Activated CD4-positive, alpha-beta T cell treated with anti-CD3 and anti-CD28 coated beads, Interleukin-2, amount 50 U/mL, for 16 hours (primary cell): ENCODE data around the gene STAP2.

Experiments
- DNase-seq: peaks from one replicate; pipeline ENCODE4 v3.0.0-alpha.2; 2020

STAP2 gene

DNA sequence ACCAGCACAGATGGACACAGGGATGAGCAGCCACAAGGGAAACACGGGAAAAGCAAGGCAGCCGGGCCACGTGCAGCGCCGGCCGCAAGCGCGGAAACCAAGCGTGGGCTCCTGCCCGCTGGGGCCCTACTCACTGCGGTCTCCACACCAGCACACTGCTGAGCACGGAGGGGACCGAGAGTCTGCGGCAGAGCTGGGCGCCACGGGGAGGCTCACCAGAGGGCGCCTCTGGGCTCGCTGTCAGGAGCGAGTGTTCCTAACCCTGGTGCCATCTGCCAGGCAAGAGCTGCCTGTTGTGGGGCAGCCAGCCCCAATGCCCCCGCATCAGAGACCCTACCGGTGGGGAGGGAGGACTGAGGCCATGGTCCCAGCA is 31.2 kb upstream of the STAP2 start:
- DNase-seq, result peak; percentile 76

DNA sequence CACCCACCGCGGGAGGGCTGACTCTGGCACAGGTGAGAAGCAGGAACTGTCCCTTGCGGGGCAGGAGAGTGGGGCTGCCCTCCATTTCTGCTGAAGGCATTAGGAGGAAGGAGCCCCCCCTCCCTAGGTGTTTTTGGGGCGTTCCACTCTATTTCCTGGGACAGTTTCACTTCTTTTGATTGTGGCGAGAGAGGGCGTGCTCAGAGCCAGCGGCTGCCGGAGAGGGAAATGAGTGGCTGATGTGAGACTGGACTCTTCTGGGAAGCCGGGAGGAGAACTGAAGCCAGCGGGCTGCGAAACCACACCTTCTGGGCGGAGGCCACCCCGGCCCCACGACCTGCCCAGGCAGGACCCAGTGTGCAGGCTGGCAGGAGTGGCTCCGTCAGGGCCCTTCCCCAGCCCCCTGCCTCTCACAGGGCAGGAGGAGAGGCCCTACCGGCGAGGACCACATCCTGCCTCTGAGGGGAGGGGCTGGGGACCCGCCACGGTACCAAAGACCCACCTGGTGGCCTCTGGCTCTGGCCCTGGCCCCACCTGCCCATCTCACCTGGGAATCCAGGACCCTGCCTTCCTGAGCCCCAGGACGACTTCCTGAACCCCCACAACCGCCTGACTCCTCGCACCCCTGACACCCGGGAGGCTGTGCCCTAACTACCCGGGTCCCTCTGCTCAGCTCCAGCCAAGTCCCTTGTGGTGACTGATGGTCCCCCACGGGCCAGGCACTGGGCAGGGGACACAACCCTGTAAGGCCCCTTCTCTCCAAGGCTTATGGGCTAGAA is 30.7 kb upstream of the STAP2 start:
- DNase-seq, result peak; percentile 91

DNA sequence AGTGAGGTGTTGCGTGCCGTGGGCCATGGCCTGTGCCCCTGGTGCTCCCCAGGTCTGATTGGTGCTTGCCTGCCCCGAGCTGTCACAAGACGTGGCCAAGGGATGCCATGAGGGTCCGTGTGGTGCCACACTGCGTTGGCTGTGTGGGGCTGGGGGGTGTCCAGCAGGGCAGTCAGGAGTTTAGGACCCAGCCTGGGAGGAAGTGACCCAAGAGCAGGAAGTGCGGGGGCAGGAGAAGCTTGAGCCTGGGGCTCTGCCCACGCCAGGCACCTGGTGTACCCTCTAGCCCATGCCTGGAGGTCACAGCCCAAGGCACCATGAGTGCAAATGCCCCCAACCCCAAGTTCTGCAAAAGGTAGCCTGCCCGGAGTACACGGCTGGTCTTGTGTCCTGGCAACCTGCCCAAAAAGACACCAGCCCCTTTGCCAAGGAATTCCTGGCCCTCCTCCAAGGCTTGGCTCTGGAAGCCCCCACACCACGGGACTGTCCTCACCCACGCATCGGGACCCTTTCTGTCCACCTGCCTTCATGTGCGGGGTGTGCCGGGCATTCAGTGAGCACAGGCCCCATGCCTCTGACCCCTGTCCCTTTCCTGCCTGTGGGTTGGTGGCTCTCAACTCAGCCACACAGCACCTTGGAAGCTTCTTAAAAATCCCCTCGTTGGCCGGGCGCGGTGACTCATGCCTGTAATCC is 29.6 kb upstream of the STAP2 start:
- DNase-seq, result peak; percentile 24

DNA sequence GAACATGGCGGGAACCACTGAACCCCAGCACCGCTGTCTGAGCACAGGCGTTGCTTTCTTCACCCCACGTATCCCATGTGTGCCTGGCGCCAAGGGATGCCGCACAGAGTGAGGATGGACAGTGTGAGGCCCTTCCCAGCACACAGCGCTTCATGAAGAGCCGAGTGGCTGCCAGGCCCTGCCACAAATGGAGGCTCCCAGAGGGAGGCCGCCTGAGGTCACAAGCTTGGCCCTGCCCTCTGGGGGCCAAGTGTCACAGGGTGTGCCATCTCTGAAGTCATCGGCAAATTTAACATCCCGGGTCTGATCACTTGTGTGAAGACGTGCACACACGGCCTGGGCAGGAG is 29.1 kb upstream of the STAP2 start:
- no peak for DNase-seq

DNA sequence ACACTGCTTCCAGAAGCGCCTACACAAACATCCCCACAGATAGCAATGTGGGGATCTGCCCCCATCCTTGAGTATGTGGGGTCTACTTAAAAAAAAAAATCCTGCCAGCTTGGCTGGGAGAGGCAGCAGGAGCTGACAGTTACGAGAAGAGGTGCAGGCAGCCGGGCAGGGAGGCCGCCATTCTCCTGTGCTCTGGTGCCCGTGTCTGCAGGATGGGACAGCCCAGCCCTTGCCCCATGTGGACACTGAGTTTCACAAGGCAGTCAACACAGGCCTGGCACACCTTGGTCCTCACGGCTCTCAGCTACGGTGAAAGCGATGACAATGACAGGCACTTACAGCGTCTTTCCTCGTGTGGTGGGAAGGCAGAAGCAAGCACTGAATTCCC is 28.7 kb upstream of the STAP2 start:
- no peak for DNase-seq

DNA sequence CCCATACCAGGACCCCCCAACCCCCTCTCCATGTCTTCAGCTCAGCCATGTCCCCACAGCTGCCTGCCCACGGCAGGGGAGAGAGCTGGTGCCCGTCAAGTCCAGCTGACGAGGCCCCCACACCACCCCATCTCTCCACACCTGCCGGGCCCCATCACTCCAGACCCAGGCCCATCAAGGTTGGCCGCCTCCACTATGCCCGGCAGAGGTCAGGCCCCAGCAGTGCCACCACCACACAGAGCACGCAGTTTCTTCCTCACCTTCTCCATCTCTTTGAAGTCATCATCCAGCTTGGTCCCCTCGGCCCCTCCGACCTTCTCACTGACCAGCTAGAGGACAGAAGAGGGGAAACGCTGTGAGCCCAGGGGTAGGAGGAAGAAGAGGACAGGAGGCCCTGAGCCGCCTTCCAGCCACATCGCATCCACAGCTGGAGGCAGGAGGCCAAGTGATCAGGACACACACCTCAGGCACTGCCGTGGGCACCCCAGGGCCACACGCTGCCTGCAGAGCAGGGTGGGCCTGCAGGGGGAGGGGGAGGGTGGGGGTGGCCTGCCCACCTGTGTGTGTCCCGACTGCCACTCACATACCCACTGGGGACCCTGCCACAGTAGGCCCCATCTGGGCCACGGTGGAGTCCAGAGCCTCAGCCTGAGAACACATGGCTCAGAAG is 28.2 kb upstream of the STAP2 start:
- no peak for DNase-seq

DNA sequence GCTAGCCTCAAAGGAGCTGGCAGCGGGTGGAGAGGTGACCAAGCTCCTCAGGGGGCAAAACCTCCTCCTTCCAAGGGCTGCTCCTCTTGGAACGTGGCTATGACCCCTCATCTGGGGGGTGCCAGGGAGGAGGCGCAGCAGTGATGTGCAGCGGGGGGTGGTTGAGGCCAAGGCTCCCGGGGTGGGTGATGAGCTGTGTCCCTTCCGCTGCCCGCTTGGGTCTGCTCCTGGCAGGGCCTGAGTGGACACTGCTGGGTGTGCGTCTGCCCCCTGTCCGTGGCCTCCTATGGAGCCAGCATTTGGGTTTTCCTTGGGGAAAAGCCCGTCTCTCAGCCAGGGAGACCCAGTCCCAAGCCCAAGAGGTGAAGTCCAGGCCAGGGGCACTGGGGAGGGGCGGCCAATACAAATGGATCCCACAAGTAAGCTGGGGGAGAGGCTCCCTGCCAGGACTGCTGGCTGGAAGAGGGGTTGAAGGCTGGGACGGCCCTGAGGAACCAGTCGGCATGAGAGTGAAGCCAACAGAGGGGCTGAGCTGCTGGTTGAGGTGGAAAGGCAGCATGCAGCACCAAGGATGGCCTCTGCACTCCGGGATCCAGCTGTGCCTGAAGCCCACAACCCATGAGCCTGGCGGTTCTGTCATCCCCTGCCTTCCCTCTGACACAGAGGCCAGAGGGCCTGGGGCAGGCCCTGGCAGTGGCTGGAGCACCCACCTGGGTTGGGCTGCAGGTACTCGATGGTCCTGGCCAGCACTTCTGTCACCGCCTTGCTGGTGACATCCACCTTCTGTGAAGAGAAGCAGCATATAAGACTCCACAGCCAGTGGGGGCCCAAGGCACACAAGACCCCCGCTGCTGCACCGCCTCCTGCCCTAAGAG is 27.4 kb upstream of the STAP2 start:
- no peak for DNase-seq

DNA sequence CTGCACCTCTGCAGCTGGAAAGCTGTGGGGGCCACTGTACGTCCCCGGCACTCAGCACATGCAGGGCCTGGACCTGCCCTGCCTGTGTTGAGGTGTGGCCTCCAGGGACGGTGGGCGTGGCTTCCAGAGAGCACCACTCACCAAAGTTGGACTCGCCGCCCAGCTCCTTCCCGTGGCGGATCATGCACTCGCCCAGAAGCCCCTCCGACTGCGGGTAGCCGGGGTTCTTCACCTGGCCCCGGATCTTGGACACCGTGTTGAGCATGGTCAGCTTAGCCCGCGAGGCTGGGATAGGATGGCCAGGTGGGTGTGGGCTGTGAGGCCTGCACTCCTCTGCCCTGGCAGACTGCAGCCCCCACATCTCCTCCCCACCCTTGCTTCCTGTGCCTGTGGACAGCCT is 26.7 kb upstream of the STAP2 start:
- DNase-seq, result no peak

DNA sequence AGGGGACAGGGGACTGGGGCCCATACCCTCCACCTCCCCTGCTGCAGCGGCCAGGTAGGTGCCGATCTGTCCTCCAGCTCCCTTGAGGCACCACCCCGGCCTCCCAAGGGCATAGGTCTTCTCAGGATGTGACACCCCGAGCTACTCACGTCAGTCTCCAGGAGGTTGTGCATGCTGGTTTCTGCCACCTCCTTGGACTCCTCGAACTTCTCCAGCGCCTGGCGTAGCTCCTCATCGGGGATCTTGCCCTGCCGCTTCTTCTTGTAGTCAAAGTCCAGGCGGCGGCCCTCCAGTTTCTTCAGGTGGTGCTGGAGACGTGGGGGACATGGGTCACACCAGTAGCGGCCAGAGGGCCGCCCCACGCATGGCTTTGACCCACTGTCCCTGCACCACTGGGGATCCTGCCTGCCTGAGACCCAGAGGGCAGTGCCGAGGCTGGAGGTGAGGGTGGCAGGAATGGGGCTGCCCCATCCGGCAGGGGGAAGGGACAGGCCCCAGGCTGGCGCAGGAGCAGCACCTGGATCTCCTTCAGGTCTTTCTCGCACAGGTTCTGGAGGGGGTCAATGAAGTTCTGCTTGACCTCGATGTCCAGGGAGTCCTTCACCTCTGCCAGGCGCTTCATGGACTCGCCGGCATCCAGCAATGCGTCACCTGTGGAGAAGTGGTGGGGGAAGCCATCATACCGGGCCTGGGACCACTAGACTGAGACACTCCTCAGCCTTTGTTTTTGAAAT is 25.1 kb upstream of the STAP2 start:
- no peak for DNase-seq

DNA sequence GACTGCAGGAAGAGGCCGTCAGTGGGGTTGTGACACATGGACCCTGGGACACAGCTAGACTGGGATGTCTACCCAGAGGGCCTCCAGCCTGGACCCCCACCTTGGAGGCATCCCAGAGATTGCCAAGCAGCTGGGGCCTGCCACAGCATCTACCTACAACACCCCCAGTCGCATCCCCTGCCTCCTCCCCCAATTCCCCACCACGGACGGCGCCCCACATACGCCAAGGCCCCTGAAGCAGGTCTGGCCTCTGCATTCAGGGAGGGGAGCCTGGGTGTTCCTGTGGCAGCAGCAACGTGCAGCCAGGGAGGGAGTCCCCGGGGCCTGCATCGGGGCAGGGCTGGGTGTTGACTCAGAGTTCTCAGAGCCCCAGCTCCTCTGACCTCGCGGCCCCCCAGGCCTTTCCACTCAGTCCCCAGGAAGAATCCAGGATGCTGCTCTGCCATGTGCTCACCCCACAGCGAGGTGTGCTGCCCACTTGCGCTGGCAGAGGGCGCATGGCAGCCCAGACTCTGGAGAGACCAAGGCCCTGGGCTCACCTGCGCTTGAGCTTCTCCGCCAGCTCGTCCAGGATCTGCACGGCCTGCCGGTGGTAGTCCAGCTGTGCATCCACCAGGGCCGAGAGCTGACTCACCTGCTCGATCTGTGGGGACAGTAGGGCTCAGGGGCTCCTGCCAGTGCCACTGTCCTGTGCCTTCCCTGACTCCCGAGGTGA is 24.4 kb upstream of the STAP2 start:
- no peak for DNase-seq

DNA sequence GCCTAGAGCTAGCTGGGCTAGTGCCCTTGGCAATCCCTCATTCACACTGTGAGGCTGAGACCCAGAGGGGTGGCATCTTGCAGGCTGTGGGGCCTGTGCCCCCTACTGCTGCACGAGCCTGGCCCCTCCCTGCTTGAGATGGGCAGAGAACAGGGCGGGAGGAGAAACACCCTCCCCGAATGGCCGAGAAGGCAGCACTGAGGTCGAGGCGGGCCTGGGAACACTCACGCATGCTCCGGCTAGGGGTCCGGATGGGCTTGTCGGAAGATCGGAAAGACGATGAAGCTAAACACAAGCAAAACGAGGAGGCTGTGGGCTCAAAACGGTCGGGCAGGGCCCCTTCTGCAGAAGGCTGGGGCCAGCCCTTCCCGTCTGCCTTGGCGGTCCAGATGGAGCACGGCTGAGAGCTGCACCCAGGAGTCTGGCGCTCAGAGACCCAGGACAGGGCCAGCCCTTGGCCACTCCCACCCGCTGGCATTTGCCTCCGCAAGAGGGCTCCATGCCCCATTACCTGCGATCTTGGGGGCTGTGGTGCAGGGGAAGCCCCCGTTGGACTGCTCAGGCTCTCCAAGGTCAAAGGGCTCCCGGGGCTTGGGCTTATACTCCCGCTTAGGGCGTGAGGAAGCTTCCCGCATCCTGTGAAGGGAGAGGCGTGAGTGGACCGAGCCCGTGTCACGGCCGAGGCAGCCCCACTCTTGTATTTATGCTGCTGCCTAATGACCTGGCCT is 23.6 kb upstream of the STAP2 start:
- no peak for DNase-seq

DNA sequence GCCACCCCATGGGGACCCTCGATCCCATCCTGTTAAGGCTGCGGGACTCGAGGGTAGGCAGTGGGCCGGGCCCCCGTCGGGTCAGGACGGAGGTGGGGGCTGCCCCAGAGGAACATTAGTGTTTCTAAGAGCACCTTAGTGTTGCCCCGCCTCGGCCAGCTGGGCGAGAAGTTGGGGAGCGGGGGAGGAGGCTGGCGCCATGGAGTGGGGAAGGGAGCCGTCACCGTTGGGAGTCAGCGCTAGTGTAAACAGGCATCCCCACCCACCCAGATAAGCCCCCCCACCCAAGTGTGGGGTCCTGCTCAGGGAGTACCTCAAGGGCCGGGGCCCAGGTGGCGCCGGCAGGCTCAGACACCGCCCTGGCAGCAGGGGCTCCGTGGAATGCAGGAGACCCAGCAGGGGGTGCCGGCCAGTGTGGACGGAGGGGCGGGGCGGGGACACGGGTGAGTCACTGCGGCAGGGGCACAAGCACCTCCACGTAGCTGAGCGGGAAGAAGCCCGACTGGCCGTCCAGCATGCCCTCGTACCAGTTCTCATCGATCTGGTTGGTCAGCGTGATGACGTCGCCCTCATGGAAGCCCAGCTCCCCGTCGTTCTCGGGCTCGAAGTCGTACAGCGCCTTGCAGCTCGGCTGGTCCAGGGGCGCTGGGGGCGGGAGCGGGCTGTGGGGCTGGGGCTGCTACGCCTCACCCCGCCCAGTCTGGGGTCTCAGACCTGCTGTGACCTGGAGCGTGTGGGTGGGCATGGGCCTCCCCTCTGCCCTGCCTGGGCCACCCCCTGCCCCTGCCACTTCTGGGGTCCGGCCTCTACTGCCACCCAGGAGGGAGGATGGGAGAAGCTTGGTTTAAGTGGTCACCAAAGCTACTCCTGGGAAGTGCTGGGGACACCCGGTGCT is 22.8 kb upstream of the STAP2 start:
- DNase-seq, result no peak

DNA sequence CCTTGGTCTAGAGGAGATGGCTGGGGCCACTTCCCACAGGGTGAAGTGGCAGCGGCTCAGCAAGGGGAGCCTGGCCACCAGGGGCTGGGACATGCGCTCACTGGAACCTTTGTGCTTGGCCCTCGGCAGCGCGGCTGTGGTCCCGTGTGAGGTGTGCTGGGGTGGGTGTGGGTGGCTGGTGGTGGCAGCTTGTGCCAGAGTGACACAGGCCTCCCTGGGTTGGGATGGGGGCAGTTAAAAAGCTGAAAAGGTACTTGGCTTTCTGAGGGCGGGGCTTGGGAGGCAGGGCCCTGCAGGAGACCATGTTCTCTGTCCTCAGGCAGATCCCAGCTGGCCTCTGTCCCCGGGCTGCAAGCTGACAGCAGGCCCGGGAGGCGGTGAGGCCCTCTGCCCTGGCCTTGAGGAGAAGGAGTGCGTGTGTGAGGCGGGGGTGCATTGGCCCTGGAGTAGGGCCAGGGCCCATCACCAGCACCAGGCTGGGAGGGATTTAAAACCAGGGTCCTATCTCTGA is 22.1 kb upstream of the STAP2 start:
- DNase-seq, result no peak

DNA sequence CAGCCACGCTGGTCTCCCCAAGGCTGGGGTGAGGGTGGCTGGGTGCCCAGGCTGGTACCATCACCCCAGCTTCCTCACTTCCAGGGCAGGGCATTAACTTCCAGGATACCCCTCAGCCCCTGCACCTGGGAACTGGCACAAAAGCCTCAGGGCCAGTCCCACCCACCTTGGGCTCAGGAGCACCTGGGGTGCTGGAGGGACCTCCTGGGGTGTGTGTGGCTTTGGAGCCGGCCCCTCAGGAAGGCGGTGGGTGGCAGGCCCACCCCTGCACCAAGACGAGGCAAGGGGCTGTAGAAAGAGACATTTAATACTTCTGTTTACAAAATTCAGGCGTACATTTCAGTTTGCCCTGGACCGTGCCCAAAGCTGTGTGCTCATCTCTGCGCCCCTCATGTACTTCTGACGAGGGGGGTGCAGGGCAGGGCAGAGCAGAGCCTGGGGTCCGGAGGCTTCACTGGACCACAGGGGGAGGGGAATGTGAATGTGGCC is 21.5 kb upstream of the STAP2 start:
- no peak for DNase-seq

DNA sequence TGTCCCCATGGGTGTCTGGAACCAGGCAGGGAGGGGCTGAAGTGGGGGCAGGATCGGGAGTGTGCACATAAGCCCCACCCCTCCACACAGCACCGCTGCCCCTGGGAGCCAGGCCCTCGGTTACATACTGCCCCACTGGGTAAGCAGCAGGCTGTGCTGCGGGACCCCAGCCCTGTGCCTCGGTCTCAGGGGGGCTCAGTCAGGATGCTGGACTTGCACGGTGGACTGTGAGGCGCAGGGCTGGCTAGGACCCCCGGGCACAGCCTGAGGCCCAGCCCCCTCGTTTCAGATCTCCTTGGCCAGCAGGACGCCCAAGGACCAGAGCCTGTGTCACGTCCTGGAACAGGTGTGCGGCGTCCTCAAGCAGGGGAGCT is 21.0 kb upstream of the STAP2 start:
- no peak for DNase-seq

DNA sequence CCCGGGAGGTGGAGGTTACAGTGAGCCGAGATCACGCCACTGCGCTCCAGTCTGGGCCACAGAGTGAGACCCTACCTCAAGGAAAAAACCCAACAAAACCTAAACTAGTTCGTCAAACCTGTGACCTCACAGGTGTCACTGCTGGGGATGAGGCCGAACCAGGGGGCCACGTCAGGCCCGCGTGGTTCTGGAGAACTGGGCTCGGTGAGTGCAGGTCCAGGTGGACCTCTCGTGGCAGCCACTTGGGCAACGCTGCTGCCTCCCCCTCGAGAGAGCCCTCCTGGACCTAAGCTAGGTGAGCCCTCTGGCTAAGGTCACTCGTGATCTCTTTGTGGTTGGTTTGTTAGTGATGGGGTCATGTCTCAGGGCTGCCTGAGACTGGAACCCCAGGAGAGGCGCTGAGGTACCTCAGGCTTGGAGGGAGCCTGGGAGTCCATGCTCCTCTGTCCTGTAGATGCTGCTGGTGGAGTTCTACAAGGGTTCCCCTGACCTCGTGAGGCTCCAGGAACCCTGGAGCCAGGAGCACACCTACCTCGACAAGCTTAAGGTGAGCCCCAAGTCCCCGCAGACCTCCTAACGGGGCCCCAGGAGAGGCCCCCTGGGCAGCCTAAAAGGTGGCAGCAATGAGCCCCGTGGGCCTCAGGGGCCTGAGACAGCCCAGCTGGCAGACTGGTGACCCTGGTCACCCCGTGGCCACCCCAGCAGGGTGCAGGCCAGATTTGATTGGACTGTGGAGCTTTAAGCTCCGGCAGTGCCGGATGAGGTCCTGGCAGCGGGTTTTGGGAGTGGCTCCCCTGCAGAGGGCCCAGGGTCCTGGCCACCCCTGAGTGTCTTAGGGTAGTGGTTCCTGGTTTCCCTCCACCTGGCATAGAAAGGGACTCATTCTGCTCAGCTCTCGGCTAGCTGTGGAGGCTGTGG is 20.3 kb upstream of the STAP2 start:
- no peak for DNase-seq

DNA sequence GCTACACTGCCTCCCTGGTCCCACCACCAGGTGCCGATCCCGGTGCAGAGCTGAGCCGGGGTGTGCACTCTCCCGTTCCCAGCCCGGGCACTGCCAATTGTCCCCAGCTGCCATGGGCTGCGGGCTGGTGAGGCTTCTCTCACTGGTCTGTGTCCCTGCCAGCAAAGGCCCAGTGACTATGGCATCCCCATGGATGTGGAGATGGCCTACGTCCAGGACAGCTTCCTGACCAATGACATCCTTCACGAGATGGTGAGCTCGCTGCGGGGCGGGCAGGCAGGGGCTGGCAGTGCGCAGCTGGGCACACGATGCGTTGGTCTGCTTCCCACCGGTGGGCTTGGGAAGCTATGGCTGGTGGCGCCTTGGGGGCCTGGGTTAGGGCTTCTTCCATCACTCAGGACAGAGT is 19.3 kb upstream of the STAP2 start:
- DNase-seq, result no peak

DNA sequence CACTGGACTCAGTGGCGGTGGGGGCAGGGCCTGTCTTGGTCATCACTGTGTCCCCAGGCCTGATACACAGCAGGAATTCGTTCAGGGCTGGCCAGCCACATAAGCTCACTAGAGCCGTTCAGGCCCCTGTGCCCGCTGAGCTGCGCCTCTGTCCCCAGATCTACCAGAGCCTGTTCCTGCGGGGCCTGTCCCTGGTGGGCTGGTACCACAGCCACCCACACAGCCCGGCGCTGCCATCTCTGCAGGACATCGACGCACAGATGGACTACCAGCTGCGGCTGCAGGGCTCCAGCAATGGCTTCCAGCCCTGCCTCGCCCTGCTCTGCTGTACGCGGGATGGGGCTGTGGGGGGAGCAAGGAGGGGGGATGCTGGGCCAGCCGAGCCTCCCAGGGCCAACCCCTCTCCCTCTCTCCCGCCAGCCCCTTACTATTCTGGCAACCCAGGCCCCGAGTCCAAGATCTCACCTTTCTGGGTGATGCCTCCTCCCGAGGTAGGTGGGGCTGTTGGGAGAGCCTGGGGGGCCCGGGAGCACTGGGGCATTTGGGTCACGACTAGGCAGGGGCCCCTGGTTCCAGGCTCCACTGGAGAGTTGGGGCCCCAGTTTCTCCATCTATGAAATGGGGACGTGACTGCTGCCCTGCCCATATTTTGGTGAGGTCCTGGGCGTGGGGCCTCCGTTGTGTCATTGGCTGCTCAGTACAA is 18.6 kb upstream of the STAP2 start:
- no peak for DNase-seq
